Smooth muscle cell (in vitro differentiated cells): ENCODE results near the gene SLC10A2. TPM values are rescaled to one million over a fixed set of nuclear protein-coding genes. Genes with fewer than 3 reads are reported as not detected.
"Not testable (repeated sequence)": the region's sequence is repeated elsewhere in the genome, so short reads cannot be mapped to it uniquely, and the experiment has no call there.

Source experiments
- DNase-seq: peaks from one replicate; lab custom pipeline; 2025; ENCODE audit not compliant: unreplicated experiment; lab: John Stamatoyannopoulos, UW
- H2AFZ ChIP-seq: fragments of 200-600 bp; sonication (generic); 2 replicates; pipeline ENCODE4 v1.6.0; 2016; ENCODE audit warnings: antibody characterized with exemption, low read depth, mild to moderate bottlenecking
- H3F3A ChIP-seq: fragments of 200-600 bp; sonication (generic); 2 replicates; pipeline ENCODE4 v1.6.0; 2017; ENCODE audit warnings: antibody characterized with exemption, low read depth
- H3K27ac ChIP-seq: fragments of 200-600 bp; sonication (generic); 2 replicates; pipeline ENCODE4 v1.5.1; 2016; ENCODE audit warnings: low read depth, mild to moderate bottlenecking
- H3K27me3 ChIP-seq: fragments of 200-600 bp; sonication (generic); 2 replicates; pipeline ENCODE4 v1.6.1; 2016; ENCODE audit warnings: low read depth, mild to moderate bottlenecking
- H3K36me3 ChIP-seq: fragments of 200-600 bp; sonication (generic); 2 replicates; pipeline ENCODE4 v1.5.1; 2016; ENCODE audit warnings: low read depth
- H3K4me1 ChIP-seq: fragments of 200-600 bp; sonication (generic); 2 replicates; pipeline ENCODE4 v1.5.1; 2016; ENCODE audit warnings: low read depth
- H3K4me2 ChIP-seq: fragments of 200-600 bp; sonication (generic); 2 replicates; pipeline ENCODE4 v1.6.0; 2016; ENCODE audit warnings: mild to moderate bottlenecking
- H3K4me3 ChIP-seq: fragments of 200-600 bp; sonication (generic); 2 replicates; pipeline ENCODE4 v1.5.1; 2016; ENCODE audit warnings: mild to moderate bottlenecking
- H3K79me2 ChIP-seq: fragments of 200-600 bp; sonication (generic); 2 replicates; pipeline ENCODE4 v1.6.0; 2016; ENCODE audit warnings: low read depth, mild to moderate bottlenecking
- H3K9ac ChIP-seq: fragments of 200-600 bp; sonication (generic); 2 replicates; pipeline ENCODE4 v1.6.0; 2016; ENCODE audit warnings: low read depth
- H3K9me3 ChIP-seq: fragments of 200-600 bp; sonication (generic); replicated peaks from 2 replicates; pipeline ENCODE4 v1.5.1; 2016; ENCODE audit warnings: low read depth
- H4K20me1 ChIP-seq: fragments of 200-600 bp; sonication (generic); 2 replicates; pipeline ENCODE4 v1.6.0; 2016; ENCODE audit warnings: low read depth
- WGBS: methylation state at CpG from one replicate; pipeline ENCODE4 v1.1.7; 2016; ENCODE audit warnings: low lambda C conversion rate; 5-methylcytosine and 5-hydroxymethylcytosine counted together
- polyA plus RNA-seq: library from polyadenylated mRNA; unstranded; fragments of >200 nt; fragmentation: Nextera tagmentation; extraction: Ambion mirVana; gene quantifications from 2 replicates; pipeline ENCODE4 v1.2.1, GENCODE V29; 2016
- total RNA-seq: library from RNA; depleted of rRNA; stranded (reverse); fragments of >200 nt; gene quantifications from 2 replicates; pipeline ENCODE4 v1.2.3, GENCODE V29; 2014
- TF ChIP-seq, protein P1 (sequence below): fragments of 200-600 bp; sonication (generic); IDR thresholded peaks from 2 replicates; pipeline ENCODE4 v1.5.1; 2017; ENCODE audit warnings: borderline replicate concordance, mild to moderate bottlenecking, antibody characterized with exemption; ENCODE audit not compliant: insufficient read depth, poor library complexity, severe bottlenecking

SLC10A2 gene
- total and polyA plus RNA-seq, 2 experiments from 2014 or later = not detected

DNA sequence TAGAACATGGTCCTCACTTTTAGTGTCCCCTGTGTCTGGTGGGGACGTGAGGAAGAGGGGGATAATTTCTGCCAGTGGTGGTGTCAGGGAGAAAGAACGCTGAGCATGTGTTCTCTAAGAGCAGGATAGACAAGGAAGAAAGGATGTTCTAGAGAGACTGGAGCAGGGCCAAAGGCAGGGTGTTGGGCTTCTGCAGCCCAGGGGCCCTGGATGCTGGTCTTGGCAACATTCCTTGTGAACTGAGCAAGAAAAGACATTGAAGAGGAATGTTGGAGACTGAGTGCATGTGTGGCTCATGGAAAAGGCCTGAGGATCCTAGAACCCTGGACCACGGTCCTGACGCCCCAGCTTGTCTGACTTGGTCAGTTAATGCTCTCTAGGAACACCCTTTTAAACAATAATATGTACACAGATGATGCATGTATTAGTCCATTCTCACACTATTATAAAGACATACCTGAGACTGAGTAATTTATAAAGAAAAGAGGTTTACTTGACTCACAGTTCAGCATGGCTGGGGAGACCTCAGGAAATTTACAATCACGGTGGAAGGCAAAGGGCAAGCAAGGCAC is 33.6 kb upstream of the SLC10A2 start:
- H3K27me3 ChIP-seq = no peaks in the 10 kb centered on the region
- DNase-seq = no peak
- no peak overlapping the region for H2AFZ ChIP-seq
- H3K4me3 ChIP-seq = no peak overlapping the region
- H3K27ac ChIP-seq = no peak overlapping the region
- H3K4me1 ChIP-seq = no peaks in the 10 kb centered on the region
- H3K79me2 ChIP-seq = no peaks in the 10 kb centered on the region
- TF ChIP-seq, protein P1, sequence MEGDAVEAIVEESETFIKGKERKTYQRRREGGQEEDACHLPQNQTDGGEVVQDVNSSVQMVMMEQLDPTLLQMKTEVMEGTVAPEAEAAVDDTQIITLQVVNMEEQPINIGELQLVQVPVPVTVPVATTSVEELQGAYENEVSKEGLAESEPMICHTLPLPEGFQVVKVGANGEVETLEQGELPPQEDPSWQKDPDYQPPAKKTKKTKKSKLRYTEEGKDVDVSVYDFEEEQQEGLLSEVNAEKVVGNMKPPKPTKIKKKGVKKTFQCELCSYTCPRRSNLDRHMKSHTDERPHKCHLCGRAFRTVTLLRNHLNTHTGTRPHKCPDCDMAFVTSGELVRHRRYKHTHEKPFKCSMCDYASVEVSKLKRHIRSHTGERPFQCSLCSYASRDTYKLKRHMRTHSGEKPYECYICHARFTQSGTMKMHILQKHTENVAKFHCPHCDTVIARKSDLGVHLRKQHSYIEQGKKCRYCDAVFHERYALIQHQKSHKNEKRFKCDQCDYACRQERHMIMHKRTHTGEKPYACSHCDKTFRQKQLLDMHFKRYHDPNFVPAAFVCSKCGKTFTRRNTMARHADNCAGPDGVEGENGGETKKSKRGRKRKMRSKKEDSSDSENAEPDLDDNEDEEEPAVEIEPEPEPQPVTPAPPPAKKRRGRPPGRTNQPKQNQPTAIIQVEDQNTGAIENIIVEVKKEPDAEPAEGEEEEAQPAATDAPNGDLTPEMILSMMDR = no peak
- H3K4me2 ChIP-seq = no peak overlapping the region
- no peaks in the 10 kb centered on the region for H3K9me3 ChIP-seq
- H4K20me1 ChIP-seq = no peaks in the 10 kb centered on the region
- 89% methylated on average over 5 of the region's 5 CpGs for WGBS
- no peaks in the 10 kb centered on the region for H3F3A ChIP-seq
- no peak overlapping the region for H3K9ac ChIP-seq
- H3K36me3 ChIP-seq = no peaks in the 10 kb centered on the region

DNA sequence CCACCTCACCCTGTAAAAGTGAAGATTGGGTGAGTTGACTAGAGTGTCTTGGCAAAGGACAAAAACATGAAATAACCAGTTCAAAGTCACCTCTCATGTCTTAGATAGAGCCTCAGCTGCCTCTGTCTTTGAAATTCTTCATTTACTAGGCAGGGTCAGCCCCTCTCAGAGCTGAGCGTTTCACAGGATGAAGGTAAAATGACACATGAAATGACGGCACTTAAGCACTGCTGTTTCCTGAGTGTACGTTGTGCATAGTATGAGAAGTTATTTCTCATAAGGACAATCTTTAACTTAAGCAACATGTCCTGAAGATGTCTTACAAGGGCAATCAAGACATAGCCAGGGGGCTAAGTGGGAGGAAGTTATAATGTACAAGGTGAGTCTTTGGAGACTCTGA is 32.3 kb upstream of the SLC10A2 start:
- Histone ChIP-seq H3K4me2 (no peak overlapping the region), H3K4me1 (no peaks in the 10 kb centered on the region), H2AFZ (no peak overlapping the region), H4K20me1 (no peaks in the 10 kb centered on the region), H3K9me3 (peaks cover 5% of the 10 kb centered on the region), H3K79me2 (no peaks in the 10 kb centered on the region), H3K27me3 (no peaks in the 10 kb centered on the region), H3K9ac (no peak overlapping the region), H3F3A (no peaks in the 10 kb centered on the region), H3K4me3 (no peak overlapping the region), H3K36me3 (no peaks in the 10 kb centered on the region), H3K27ac (no peak overlapping the region)
- WGBS = 83% methylated on average over 3 of the region's 3 CpGs
- no peak for DNase-seq
- TF ChIP-seq, protein P1 = no peak

DNA sequence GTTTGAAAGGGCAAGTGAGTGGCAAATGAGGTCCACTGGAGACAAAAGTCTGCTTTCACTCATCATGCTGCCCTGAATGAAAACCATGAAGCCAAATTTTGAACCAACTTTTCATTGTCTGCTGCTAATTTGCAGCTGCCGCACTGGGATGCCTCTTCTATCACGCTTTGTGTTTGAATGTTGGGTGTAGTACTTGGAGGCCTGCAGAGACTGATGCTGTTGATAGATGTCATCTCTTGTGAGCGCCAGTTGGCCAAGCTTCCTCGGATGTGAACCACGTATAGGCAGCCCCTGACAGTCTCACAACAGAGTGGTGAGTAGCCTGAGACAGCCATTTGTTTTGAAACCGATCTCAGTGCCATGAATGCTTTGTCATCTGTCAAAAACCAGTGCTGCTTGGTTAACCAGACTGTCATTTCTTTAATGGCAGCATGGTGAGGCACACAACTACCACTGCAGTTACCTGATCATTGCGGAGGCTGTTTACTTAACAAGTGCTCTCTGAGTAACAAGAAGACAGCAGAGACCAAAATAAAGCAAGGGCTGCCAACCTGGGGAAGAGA is 31.2 kb upstream of the SLC10A2 start:
- Histone ChIP-seq H3F3A (no peaks in the 10 kb centered on the region), H4K20me1 (no peaks in the 10 kb centered on the region), H3K9me3 (peaks cover 5% of the 10 kb centered on the region), H3K36me3 (no peaks in the 10 kb centered on the region), H3K4me1 (no peaks in the 10 kb centered on the region), H3K4me2 (no peak overlapping the region), H3K9ac (no peak overlapping the region), H3K27me3 (no peaks in the 10 kb centered on the region), H3K4me3 (no peak overlapping the region), H2AFZ (no peak overlapping the region), H3K79me2 (no peaks in the 10 kb centered on the region), H3K27ac (no peak overlapping the region)
- WGBS = 95% methylated on average over 7 of the region's 7 CpGs
- no peak for DNase-seq
- TF ChIP-seq, protein P1 = no peak

DNA sequence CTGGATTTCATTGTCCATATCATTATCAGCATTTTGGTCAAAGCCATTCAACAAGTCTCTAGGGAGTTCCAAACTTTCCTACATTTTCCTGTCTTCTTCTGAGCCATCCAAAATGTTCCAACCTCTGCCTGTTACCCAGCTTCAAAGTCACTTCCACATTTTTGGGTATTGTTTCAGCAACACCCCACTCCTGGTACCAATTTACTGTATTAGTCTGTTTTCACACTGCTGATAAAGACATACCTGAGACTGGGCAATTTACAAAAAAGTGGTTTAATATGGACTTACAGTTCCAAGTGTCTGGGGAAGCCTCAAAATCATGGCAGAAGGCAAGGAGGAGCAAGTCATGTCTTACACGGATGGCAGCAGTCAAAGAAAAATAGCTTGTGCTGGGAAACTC is 27.4 kb upstream of the SLC10A2 start:
- not testable (repeated sequence) for H4K20me1 ChIP-seq, H3K4me1 ChIP-seq, H3K27me3 ChIP-seq, H3F3A ChIP-seq, H3K9me3 ChIP-seq, H2AFZ ChIP-seq, H3K36me3 ChIP-seq, H3K27ac ChIP-seq, H3K4me3 ChIP-seq, H3K79me2 ChIP-seq, H3K4me2 ChIP-seq, H3K9ac ChIP-seq, DNase-seq
- 100% methylated on average over 1 of the region's 1 CpG for WGBS
